Esophagus muscularis mucosa (tissue), 4 donors: ENCODE measurements around the gene PGD.

Source experiments
- EP300 ChIP-seq: sonication (generic); formaldehyde crosslinking; IDR thresholded peaks from one replicate; pipeline ENCODE4 v1.6.1; 2017; ENCODE audit warnings: antibody characterized with exemption
- POLR2A ChIP-seq: fragments of 450-650 bp; IDR thresholded peaks from one replicate; pipeline ENCODE4 v1.6.1; 2017; ENCODE audit warnings: antibody characterized with exemption, moderate library complexity, mild to moderate bottlenecking, low read depth
- POLR2AphosphoS5 ChIP-seq, 2 donors: sonication (generic); formaldehyde crosslinking; IDR thresholded peaks; one replicate each; pipeline ENCODE4 v1.6.1; 2017; ENCODE audit warnings: antibody characterized with exemption in 2 of 2
- TF ChIP-seq, protein P1 (sequence below), 3 experiments: fragments of 200-600 bp in 2 of 3; fragments of 450-650 bp in 1 of 3; sonication (generic) in 2 of 3; IDR thresholded peaks; one replicate each; pipeline ENCODE4 v1.5.1; 2017 to 2019; ENCODE audit warnings: antibody characterized with exemption in 3 of 3, mild to moderate bottlenecking in 2 of 3, moderate library complexity in 1 of 3

DNA sequence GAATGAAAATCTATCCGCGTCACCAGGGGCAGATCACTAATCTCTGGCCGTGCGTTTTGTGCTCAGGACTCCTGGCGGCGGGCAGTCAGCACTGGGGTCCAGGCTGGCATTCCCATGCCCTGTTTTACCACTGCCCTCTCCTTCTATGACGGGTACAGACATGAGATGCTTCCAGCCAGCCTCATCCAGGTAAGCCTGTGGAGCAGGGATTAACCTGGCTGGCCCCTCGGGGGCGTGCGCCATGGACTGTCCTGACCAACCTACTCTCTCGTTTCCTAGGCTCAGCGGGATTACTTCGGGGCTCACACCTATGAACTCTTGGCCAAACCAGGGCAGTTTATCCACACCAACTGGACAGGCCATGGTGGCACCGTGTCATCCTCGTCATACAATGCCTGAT, 20.5 kb downstream of the PGD start:
- TF ChIP-seq, protein P1, sequence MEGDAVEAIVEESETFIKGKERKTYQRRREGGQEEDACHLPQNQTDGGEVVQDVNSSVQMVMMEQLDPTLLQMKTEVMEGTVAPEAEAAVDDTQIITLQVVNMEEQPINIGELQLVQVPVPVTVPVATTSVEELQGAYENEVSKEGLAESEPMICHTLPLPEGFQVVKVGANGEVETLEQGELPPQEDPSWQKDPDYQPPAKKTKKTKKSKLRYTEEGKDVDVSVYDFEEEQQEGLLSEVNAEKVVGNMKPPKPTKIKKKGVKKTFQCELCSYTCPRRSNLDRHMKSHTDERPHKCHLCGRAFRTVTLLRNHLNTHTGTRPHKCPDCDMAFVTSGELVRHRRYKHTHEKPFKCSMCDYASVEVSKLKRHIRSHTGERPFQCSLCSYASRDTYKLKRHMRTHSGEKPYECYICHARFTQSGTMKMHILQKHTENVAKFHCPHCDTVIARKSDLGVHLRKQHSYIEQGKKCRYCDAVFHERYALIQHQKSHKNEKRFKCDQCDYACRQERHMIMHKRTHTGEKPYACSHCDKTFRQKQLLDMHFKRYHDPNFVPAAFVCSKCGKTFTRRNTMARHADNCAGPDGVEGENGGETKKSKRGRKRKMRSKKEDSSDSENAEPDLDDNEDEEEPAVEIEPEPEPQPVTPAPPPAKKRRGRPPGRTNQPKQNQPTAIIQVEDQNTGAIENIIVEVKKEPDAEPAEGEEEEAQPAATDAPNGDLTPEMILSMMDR (IDR thresholded peaks at IDR 0.05) = no peak
- TF ChIP-seq POLR2A (no peak), EP300 (no peak), POLR2AphosphoS5 (IDR thresholded peaks at IDR 0.05) (no peak)
